ENCODE results near the gene PACS1. TPM values are rescaled to one million over a fixed set of nuclear protein-coding genes. Genes with fewer than 3 reads are reported as not detected.

The PACS1 gene
- total RNA-seq, 4 donors from 2014 or later: 24.5 to 41.1 (median 38.0) TPM

- no peak for TF ChIP-seq CTCF (IDR thresholded peaks at IDR 0.05)
- DNase-seq (ENCODE audit: low spot score): no peak
- ATAC-seq (ENCODE audit: low FRiP score): peak; percentile 13
These were observed 953 bp upstream of the PACS1 start for GRCh38 chr11:66068923-66069714.

DNA sequence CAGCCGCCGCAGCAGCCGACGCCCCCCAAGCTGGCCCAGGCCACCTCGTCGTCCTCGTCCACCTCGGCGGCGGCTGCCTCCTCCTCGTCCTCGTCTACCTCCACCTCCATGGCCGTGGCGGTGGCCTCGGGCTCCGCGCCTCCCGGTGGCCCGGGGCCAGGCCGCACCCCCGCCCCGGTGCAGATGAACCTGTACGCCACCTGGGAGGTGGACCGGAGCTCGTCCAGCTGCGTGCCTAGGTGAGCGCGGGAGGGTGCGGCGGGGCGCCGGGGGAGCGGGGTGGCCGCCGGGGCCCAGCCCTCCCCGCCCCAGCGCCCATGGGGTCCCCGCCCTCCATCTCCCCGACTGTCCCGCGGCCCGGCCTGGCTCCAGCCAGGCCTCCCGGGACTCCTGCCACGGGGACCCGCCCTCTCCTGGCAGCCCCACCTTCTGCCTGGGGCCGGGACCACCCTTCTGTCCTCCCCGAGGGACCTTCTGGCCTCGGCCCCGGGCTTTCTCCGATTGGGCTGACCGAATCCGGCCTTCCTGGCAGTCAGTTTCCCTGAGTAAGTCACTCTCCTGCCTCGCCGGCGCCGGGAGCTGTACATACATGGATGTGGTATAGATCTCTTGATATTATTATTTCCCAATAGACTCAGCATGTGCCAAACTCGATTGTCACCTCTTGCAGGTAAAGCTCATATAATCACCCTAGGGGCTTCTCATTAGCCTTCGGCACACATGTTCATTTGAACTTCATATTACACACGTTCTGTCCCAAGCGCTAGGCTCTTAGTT lies 720 bp downstream of the PACS1 start:
- DNase-seq (ENCODE audit: low spot score) (peak; percentile 62), ATAC-seq (ENCODE audit: low FRiP score) (peak; percentile 24)
- no peak for TF ChIP-seq CTCF (IDR thresholded peaks at IDR 0.05)

DNA sequence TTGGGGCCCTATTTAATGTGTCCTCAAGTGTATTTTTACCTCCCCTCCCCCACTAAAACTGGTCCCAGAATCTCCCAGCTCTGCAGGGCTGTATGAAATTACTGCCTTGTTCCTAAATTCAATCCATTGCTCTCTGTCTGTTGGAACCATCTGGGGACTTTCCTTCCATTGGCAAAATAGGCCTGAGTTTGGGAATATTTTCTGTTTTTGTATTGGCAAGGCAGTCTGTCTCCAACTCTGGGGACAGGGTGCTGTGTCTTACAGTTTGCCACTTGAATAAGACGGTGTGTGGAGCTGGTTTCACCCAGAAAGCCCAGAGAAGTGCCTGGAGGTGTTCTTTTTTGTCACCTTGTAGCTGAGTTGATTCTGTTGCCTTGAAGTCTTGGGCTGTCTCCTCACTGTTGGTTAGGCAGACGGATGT lies 1.3 kb downstream of the PACS1 start:
- no peak for TF ChIP-seq CTCF (IDR thresholded peaks at IDR 0.05)
- no peak for ATAC-seq (ENCODE audit: low FRiP score)
- DNase-seq (ENCODE audit: low spot score): no peak

DNA sequence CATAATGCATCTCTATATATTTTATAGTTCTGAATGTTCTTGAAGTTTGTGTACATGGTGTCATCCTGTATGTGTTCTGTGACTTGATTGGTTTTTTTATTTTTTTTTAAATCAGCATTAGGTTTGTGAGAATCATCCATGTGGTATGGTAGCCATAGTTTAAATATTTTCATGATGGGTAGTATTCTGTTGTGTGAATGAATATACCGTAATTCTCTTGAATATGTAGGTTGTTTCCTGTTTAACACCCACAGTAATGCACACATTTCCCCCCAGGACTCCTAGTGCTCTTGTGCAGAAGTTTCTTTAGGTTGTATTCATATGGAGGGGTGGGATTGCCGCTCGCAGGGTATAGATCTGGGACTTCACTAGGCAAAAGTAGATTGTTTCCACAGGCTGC lies 2.0 kb downstream of the PACS1 start:
- ATAC-seq (ENCODE audit: low FRiP score): no peak
- no peak for TF ChIP-seq CTCF (IDR thresholded peaks at IDR 0.05)

GRCh38 chr11:66072518-66072917 lies 2.4 kb downstream of the PACS1 start:
- no peak for TF ChIP-seq CTCF (IDR thresholded peaks at IDR 0.05)
- ATAC-seq (ENCODE audit: low FRiP score) (no peak), DNase-seq (ENCODE audit: low spot score) (no peak)

More for the DNA sequence above, 2.0 kb downstream of the PACS1 start:
- DNase-seq (ENCODE audit: low spot score): no peak

- no peak for TF ChIP-seq CTCF (IDR thresholded peaks at IDR 0.05)
- no peak for DNase-seq (ENCODE audit: low spot score)
- ATAC-seq (ENCODE audit: low FRiP score): no peak
These were observed 3.6 kb downstream of the PACS1 start for GRCh38 chr11:66073669-66074068.
